ENCODE results near the gene VANGL2.

The VANGL2 gene

DNA sequence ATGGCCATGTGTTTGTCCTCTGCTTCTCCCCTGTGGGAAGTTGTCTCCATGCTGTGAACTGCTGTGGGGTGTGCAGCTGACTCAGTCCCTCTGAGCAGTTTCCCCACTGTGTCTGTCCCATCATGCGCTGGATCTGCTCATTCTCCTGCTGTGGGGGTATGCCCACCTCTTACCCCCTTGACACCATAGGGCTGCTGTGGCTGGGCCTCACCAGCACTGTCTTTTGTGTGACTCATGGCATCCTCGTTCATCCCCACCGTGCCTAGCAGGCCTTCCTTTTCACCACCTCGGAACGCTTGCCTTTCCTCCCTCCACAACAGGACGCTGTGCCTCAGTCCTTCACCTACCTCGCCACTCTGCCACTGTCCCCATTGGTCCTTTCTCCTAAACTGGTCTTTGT lies 27.3 kb downstream of the VANGL2 start:
- DNase-seq (ENCODE audit: low read depth in 1 of 2, low spot score in 1 of 2), result no peak

DNA sequence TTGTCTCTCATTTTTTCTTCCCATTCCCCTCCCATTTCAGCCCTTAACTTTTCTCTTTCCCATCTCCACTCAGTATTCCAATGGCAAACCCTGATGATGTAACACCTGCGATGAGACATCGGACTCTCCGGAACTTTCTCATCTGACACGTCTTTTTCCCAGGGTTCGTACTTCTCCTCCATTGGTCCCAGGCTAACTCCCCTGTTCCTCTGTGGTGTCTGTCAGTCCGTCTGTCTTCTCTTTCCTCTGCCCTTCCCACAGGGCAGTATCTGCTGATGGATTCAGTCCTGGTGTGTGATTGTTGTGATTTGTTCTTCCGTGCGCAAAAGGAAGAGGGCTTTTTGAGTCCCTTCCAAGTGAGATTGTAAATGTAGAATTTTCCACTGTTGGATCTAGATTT lies 27.7 kb downstream of the VANGL2 start:
- DNase-seq (ENCODE audit: low read depth in 1 of 2, low spot score in 1 of 2), result no peak

DNA sequence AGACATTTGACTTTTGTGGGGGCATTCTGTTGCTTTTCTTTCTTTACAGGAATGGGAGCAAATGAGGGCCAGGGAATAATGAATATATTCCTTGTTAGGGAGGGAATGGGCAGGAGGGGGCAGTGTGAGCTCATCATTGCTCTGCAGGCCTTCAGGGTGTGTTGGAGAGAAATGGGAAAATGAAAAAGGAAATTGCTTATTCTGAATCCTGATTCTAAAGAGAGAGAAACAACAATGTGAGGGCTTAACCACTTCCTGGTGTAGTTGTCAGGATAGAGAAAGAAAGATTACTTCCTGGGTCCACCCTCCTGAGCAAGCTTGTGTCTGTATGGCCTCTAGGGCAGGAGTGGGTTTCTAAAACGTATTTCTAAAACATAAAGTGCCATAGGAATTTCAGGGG lies 28.3 kb downstream of the VANGL2 start:
- no peak for DNase-seq (ENCODE audit: low read depth in 1 of 2, low spot score in 1 of 2)

DNA sequence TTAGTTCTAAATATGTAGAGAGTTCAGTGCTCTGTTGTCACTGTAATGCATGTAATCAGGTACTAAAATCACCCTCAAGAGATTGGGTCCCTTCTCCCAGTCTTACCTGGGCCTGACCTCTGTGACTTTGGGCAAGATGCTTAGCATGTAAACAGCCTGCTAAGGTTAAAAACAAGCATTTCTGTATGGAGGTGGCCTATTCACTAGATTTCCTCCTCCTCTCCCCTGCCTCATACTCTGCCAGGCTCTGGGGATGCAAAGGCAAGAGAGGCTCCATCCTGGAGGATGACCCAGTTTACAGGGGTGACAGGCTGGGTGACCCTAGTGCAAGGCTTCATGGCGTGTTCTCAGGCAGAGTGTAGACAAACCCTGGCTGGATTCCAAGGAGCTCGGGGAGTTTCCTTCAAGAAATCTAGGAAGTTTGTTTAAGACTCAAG lies 28.8 kb downstream of the VANGL2 start:
- no peak for DNase-seq (ENCODE audit: low read depth in 1 of 2, low spot score in 1 of 2)

DNA sequence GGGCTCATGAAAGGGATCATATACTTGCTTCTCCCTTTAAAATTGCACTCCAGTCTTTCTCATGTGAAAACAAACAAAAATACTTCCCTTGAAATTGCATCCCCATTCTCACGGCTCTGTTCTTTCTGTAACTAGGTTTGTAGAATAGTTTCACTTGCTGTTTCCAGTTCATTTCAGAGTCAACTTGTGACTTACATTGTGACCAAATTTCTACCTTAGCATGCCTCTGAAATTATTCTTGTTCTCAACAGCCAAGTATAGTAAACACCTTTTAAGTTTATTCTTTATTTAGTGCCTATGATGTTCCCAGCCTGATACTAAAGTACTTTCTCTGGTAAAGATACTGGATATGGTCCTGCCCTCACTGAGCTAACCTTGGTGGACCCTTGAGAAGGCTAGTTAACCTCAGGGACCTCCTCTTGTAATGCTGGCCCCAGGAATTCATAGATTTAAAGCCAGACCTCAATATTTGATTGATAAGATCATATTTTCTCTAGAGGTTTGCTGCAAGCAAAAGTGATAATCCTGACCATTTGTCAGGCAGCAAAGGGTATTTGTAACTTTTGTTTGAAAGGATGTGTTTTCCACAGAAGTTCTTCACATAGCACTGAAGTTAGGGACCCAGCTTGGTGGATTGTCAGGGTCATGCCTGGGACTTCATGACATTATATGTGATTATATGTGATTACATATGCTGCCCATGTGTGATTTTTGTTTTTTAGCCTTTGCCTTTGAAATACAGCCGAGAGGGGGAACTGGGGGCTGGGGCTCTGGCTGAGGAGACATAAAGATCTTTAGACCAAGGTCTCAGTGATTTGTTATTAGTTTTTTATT lies 29.6 kb downstream of the VANGL2 start:
- DNase-seq (ENCODE audit: low read depth in 1 of 2, low spot score in 1 of 2), result no peak

DNA sequence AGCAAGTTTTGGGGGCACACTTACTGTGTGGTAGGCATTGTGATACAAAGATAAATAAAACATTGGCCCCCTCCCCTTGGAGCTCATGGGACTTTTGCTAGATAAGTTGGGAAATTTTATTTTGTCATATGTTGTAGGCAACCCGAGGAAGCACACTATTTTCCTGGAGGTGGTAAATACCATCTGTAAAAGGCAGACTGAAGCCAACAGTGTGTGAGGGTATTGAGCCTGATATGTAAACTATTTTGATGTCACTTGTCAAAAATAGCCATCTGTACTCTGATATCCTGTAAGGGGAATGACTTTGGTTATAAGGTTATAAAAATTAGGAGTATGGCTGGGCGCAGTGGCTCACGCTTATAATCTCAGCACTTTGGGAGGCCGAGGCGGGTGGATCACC lies 30.6 kb downstream of the VANGL2 start:
- DNase-seq (ENCODE audit: low read depth in 1 of 2, low spot score in 1 of 2), result no peak

DNA sequence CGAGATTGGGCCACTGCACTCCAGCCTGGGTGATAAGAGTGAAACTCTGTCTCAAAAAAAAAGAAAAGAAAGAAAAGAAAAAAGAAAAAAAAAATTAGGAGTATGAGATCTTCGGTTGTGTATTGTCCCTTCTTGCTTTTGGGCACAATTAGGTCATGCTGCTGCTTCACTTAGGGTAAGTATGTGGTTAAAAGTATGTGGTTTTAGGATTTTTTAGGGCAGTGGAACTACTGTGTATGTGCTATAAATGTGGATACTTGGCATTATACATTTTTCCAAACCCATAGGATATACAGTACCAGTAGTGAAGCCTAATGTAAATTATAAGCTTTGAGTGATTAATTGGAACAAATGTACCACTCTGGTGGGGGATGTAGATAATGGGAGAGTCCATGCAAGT lies 31.2 kb downstream of the VANGL2 start:
- no peak for DNase-seq (ENCODE audit: low read depth in 1 of 2, low spot score in 1 of 2)

DNA sequence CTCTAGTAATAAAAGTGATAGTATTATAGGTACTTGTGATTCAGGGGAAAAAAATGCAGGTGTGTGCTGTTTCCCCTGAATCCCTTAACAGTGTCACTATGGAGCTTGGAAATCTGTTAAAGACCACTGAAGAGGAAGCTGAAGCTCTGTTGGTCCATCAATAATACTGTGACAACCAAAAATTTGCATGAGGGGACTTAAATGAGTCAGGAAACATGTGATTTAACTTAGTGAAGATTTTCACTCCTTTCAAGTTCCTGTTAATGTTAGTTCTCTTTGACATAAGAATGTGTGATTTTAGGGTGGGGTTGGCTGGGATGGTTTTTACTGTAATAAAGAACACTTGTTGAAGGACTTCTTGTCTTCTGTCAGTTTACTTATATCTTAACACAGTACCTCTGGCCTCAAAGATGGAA lies 32.0 kb downstream of the VANGL2 start:
- peak in 1 of 2 donors; percentile 25 for DNase-seq (ENCODE audit: low read depth in 1 of 2, low spot score in 1 of 2)

DNA sequence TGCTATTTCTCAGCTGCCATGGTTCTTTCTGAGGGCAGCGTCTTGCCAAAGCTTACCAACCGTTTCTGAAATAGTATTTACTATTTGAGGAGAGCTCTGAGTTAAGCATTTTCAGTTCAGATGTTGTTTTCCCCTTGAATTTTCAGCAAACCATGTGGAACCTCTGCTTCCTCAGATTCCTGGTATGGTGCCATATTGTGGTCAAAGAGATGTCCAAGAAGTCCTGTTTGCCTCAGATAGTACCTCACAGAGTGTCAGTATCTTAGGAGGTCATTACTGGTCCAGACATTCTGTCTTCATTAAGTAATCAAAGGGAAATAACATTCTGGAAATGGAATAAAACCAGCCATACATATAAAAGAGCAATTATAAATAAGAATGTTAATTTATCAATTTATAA lies 36.6 kb downstream of the VANGL2 start:
- DNase-seq (ENCODE audit: low read depth in 1 of 2, low spot score in 1 of 2), result no peak

DNA sequence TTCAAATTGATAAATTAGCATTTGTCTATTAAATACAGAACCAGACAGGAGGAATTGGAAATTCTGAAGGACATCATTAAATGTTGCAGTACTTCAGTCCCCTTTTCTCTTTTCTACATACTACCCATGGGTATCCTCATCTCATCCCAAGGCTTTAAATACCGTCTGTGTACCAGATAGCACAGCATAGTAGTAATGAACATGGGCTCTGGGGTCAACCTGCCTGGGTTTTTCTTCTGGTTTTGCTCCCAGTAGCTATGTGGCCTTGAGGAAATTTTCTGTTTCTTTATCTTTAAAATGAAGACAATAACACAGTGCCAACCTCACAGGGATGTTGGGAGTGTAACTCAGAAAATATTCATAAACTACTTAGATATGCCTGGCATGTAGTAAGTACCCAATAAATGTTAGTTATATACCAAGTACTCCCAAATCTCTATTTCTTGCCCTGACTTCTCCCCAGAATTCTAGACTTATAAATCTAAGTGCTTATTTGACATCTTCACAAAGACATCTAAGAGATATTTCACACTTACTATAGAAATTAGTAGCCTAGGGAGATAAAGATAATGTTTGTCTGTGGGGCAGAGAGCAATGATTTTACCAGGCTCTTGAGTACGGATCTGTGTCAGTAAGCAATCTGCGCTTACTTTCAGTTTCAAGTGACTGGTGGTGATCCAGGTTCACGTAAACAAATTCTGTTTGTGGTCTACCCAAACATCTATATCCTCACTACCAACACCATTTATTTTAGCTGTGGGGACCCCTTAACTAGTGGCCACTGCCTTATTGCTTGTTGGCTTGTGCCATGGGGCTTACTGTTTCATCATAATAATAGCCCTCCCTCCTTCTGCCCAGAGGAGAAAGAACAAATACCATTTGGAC lies 37.3 kb downstream of the VANGL2 start:
- DNase-seq (ENCODE audit: low read depth in 1 of 2, low spot score in 1 of 2), result no peak

DNA sequence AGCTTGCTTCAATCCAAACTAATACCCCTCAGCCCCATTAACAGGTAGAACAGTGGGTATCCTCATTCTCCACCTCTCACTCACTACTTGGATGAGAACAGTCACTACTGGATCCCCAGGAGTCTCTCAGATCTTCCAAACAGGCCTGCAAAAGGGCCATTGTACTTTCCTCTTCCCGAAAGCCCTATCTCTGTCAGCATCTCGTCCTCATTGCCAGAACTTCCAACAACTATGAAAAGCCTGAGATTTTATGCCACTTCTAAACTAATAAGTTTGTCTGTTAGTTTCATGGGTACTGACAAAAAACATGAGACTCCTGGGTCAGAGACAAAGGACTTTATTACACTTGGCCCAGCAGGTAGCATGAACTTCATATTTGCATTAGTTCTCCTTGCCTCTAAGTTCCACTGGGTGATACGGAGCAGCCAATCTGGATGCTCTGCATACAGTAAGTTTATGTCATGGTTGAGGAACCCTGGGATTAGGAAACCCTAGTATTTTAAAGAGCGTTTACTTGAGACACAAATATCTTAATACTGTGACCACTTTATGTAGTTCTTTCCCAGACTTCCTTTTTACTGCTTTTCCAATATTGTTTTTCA lies 38.1 kb downstream of the VANGL2 start:
- no peak for DNase-seq (ENCODE audit: low read depth in 1 of 2, low spot score in 1 of 2)

DNA sequence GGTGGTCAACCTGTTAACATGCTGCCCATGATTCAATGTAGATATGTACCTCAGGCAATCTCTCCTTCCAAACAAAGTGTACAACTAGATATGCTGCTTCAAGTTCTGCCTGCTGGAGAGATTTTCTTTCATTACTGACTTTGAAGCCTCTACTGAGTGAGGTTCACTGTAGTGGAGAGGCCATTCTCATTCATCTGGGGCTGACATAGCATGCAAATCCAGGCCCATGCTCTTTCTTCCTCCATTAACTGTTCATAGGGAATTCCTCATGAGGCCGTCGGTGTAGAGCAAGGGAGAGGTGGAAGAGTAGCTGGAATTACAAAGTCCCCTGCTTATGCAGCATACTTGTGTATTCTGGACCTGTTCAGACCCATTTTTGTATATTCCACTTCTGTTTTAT lies 38.6 kb downstream of the VANGL2 start:
- no peak for DNase-seq (ENCODE audit: low read depth in 1 of 2, low spot score in 1 of 2)

DNA sequence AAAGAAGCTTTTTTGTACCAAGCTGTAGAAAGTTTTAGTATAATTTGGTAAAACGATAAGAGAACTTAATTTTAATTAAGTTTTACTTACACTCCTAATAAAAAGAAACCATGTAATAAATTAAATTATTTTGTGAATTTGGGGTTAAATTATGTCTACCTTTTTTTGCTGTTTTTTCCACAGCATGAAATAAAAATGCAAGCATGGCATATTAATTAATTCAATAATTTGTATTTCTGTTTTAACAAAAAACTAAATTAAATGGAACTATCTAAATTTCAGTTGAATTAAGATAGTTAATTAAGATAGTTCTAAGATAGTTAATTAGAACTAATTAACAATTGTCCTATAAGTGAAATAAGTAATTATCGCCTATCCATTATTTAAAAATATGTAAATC lies 39.4 kb downstream of the VANGL2 start:
- no peak for DNase-seq (ENCODE audit: low read depth in 1 of 2, low spot score in 1 of 2)

DNA sequence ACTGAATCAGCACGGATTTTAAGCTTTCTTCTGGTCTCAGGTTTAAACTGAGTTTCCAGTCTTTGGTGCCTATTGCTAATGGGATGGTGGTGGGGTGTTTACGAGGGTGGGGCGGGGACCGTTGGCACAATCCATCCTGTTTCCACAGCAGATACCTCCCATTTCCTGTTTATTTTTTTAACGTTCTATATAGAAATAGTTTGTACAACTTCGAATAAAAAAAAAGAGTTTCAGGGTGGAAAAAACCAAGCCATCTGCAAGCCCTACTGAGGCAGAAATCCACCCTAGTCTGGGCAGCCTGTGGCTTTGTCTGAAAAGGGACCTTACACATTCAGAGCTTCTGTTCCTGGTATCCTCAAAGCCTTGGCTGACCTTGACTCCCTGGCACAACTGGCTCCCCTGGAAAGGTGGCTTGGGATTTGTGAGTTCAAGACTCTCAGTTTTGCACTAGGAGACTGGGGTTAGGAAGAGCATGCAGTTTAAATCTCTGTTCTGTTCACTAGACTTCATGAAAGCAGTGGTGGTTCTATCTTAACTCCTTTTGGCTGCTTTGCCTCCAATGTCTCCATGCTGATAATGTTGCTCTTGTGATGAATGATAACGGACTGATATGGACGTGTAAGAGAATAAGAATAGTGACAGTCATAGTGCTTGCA lies 46.7 kb downstream of the VANGL2 start:
- DNase-seq (ENCODE audit: low read depth in 1 of 2, low spot score in 1 of 2), result no peak

DNA sequence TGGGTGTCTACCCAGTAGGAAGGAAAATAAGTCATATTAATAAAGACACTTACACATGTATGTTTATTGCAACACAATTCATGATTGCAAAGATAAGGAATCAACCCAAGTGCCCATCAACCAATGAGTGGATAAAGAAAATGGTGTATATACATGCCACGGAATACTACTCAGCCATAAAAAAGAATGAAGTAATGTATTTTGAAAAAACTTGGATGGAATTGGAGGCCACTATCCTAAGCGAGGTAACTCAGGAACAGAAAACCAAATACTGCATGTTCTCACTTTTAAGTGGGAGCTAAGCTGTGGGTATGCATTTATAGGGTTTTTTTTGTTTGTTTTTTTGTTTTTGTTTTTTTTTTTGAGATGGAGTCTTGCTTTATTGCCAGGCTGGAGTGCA lies 49.1 kb downstream of the VANGL2 start:
- no peak for DNase-seq (ENCODE audit: low read depth in 1 of 2, low spot score in 1 of 2)

DNA sequence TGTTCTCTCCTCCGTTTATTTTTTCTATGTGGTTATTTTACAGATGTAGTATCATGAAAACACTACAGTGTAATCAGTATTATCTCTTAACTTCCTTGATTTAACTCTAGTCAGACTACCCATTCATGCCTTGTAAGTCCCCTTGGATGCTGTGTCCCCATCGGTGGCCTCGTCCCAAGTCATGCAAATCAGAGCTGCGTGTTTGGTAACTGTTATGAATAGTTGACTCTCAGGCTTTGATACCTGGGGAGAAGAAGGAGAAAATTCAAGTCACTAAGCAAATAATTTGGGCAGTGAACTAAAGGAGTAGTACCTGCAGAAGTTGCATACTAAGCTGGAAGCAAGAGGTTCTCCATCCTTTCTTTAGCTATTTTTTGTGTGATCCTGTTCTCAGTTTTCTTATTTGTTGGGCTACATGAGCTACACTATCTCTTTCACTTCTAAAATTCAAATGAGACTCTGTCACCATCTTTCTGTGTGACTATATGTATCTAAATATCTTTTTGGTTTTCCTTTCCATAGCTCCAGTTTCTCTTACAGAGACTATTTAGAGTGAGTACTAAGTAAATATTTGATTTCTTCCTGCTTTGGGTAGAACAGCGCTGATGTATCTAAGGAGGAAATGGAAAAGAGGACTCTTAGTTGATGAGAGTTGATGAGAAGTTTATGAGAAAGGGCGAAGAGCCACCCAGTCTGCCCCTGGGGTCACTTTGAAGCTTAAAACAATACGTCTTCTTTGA lies 50.9 kb downstream of the VANGL2 start:
- DNase-seq (ENCODE audit: low read depth in 1 of 2, low spot score in 1 of 2), result no peak

DNA sequence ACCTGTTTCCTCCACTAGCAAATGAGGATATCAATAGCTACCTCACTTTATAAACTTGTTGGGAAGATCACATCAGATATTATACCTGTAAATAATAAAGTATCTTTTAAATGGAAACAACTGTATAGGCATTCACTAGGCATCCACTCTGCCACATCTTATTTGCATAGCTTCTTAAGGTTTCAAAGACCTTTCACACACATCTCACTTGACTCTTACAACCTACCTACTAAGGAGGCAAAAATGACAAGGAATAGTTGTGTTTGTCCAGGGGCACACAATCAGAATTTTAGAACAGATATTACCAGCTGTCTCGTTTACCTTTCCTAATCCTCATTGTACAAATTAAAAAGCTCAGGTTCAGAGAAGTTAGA lies 51.5 kb downstream of the VANGL2 start:
- no peak for DNase-seq (ENCODE audit: low read depth in 1 of 2, low spot score in 1 of 2)

DNA sequence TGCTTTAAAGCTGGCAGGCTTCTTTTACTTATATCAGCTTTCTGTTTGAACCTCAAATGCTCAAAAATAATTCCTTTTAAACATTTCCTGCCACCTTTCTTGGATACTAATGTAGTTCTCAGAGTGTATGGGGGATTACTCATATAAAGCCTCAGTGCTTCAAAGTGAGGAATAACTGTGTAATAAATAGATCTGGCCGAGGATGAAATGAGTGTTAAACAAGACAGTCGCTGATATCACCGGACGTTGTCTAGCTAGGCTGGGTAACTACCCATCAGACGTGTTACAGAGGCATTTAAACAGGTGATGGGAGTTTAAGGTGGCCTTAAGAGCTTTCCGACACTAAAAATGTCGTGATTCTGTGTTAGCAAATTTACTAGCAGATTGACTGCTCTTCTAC lies 53.1 kb downstream of the VANGL2 start:
- DNase-seq (ENCODE audit: low read depth in 1 of 2, low spot score in 1 of 2), result no peak

DNA sequence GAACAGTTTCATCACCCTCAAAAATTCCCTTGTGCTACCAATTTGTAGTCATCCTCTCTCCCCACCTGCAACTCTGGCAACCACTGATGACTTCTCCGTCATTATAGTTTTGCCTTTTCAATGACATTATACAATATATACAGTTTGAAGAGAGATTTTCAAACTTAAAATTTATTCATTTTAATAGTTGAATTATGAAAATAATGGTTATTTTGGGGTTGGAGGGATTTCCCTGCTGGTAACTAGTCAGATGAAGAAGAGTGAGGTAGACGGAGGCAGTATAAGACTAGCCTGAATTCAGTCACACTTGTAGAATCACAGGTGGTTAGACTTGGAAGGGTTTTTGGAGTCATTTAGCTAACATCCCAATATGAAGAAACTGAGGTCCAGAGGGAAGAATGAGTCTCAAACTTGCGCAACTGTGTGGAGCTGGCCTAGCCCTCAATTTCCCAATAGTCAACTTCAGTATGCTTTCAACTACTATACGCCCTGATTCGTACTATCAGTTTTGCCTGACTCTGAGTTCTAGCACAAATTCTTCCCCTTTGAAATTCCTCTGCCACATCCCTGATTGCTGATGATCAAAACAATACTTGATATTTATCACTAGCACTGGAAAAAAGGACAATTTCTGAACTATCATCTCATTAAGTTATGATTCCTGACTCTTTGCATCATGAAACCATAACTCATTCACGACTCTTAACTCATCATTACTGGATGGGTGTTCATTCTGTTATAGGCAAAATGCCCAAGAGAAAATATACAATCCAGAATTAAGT lies 54.2 kb downstream of the VANGL2 start:
- no peak for DNase-seq (ENCODE audit: low read depth in 1 of 2, low spot score in 1 of 2)

DNA sequence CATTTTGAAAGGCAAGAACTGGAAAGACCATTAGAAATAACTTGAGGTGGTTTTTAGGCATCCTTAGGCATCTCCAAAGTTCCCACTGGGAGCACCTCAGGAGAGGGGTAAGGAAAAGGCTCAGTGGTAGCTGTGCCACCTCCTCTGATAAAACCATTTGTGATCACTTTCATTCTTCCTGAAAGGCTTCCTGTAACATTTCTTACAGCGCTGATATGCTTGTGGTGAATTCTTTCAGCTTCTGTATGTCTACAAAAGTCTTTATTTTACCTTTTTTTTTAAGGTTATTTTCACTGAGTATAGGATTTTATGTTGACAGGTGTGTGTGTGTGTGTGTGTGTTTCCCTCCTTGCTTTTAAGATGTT lies 54.8 kb downstream of the VANGL2 start:
- no peak for DNase-seq (ENCODE audit: low read depth in 1 of 2, low spot score in 1 of 2)

Data from activated CD4-positive, alpha-beta T cell treated with anti-CD3 and anti-CD28 coated beads, Interleukin-2, amount 50 U/mL, for 24 hours (primary cell).